SK-N-SH treated with all-trans-retinoic acid at 6 μM for 48 hours (cell line): ENCODE results near the gene RGN.

Experiments used
- ATAC-seq: fragments of 200-7000 bp; cut with Tn5 transposase; 3 replicates; pipeline ENCODE4 v1.9.1; 2020; ENCODE audit warnings: mild to moderate bottlenecking, moderate library complexity
- ARNTL ChIP-seq: fragments of 450-650 bp; formaldehyde crosslinking; IDR thresholded peaks from 2 replicates; pipeline ENCODE4 v1.5.0; 2020; ENCODE audit warnings: low read depth, mild to moderate bottlenecking, moderate library complexity, borderline replicate concordance
- BACH2 ChIP-seq: fragments of 250-450 bp; sonication (Bioruptor Pico); IDR thresholded peaks from 2 replicates; pipeline ENCODE4 v1.9.0; 2021; ENCODE audit warnings: mild to moderate bottlenecking, borderline replicate concordance
- CSDC2 ChIP-seq: fragments of 250-450 bp; sonication (Bioruptor Pico); IDR thresholded peaks from 2 replicates; pipeline ENCODE4 v1.5.0; 2020; ENCODE audit warnings: mild to moderate bottlenecking, moderate library complexity
- CSRNP3 ChIP-seq: fragments of 250-450 bp; sonication (Bioruptor Pico); IDR thresholded peaks from 2 replicates; pipeline ENCODE4 v1.5.1; 2021; ENCODE audit warnings: mild to moderate bottlenecking, moderate library complexity
- ESRRG ChIP-seq: fragments of 250-450 bp; sonication (Bioruptor Pico); IDR thresholded peaks from 2 replicates; pipeline ENCODE4 v1.6.1; 2021; ENCODE audit warnings: mild to moderate bottlenecking
- GLIS3 ChIP-seq: fragments of 250-450 bp; sonication (Bioruptor Pico); IDR thresholded peaks from 2 replicates; pipeline ENCODE4 v1.5.0; 2020; ENCODE audit warnings: mild to moderate bottlenecking, moderate library complexity
- ISL1 ChIP-seq: fragments of 250-450 bp; sonication (Bioruptor Pico); IDR thresholded peaks from 2 replicates; pipeline ENCODE4 v2.1.2; 2022; ENCODE audit warnings: mild to moderate bottlenecking, moderate library complexity
- OSR1 ChIP-seq: fragments of 250-450 bp; sonication (Bioruptor Pico); IDR thresholded peaks from 2 replicates; pipeline ENCODE4 v1.8.0; 2022; ENCODE audit warnings: moderate library complexity, mild to moderate bottlenecking, inconsistent platforms
- PATZ1 ChIP-seq: fragments of 250-450 bp; sonication (Bioruptor Pico); IDR thresholded peaks from 2 replicates; pipeline ENCODE4 v1.8.0; 2020; ENCODE audit warnings: mild to moderate bottlenecking, moderate library complexity, borderline replicate concordance
- RARB ChIP-seq: fragments of 250-450 bp; sonication (Bioruptor Pico); IDR thresholded peaks from 2 replicates; pipeline ENCODE4 v1.8.0; 2021; ENCODE audit warnings: mild to moderate bottlenecking, moderate library complexity
- SNAI2 ChIP-seq: fragments of 250-450 bp; sonication (Bioruptor Pico); IDR thresholded peaks from 2 replicates; pipeline ENCODE4 v1.5.0; 2020; ENCODE audit warnings: mild to moderate bottlenecking, moderate library complexity
- TCF4 ChIP-seq: fragments of 250-450 bp; sonication (Bioruptor Pico); IDR thresholded peaks from 2 replicates; pipeline ENCODE4 v1.8.0; 2021; ENCODE audit warnings: mild to moderate bottlenecking, moderate library complexity, borderline replicate concordance
- TOX ChIP-seq: fragments of 250-450 bp; sonication (Bioruptor Pico); IDR thresholded peaks from 2 replicates; pipeline ENCODE4 v1.8.0; 2021; ENCODE audit warnings: mild to moderate bottlenecking, moderate library complexity, borderline replicate concordance
- ZFP3 ChIP-seq: fragments of 250-450 bp; sonication (Bioruptor Pico); IDR thresholded peaks from 2 replicates; pipeline ENCODE4 v1.5.0; 2020; ENCODE audit warnings: mild to moderate bottlenecking, moderate library complexity
- ZFP30 ChIP-seq: fragments of 450-650 bp; formaldehyde crosslinking; IDR thresholded peaks from 2 replicates; pipeline ENCODE4 v1.5.0; 2022; ENCODE audit warnings: mild to moderate bottlenecking, moderate library complexity
- ZNF565 ChIP-seq: fragments of 450-650 bp; formaldehyde crosslinking; conservative IDR thresholded peaks from 2 replicates; pipeline ENCODE4 v1.5.0; 2020; ENCODE audit warnings: low read depth, mild to moderate bottlenecking, moderate library complexity
- ZNF70 ChIP-seq: fragments of 450-650 bp; formaldehyde crosslinking; IDR thresholded peaks from 2 replicates; pipeline ENCODE4 v1.5.0; 2020; ENCODE audit warnings: mild to moderate bottlenecking, moderate library complexity
- ZNF8 ChIP-seq: fragments of 450-650 bp; formaldehyde crosslinking; IDR thresholded peaks from 2 replicates; pipeline ENCODE4 v1.5.0; 2020; ENCODE audit warnings: mild to moderate bottlenecking, moderate library complexity
- TF ChIP-seq, protein P1 (sequence below): fragments of 250-450 bp; sonication (Bioruptor Pico); IDR thresholded peaks from 2 replicates; pipeline ENCODE4 v1.5.1; 2020; ENCODE audit warnings: low read depth, mild to moderate bottlenecking, moderate library complexity
- TF ChIP-seq, protein P2 (sequence below): fragments of 250-450 bp; sonication (Bioruptor Pico); IDR thresholded peaks from 2 replicates; pipeline ENCODE4 v1.8.0; 2021; ENCODE audit warnings: low read depth, mild to moderate bottlenecking, moderate library complexity, borderline replicate concordance
- TF ChIP-seq, protein P3 (sequence below): fragments of 250-450 bp; sonication (Bioruptor Pico); IDR thresholded peaks from 2 replicates; pipeline ENCODE4 v1.5.0; 2020; ENCODE audit warnings: mild to moderate bottlenecking, moderate library complexity

Gene RGN

DNA sequence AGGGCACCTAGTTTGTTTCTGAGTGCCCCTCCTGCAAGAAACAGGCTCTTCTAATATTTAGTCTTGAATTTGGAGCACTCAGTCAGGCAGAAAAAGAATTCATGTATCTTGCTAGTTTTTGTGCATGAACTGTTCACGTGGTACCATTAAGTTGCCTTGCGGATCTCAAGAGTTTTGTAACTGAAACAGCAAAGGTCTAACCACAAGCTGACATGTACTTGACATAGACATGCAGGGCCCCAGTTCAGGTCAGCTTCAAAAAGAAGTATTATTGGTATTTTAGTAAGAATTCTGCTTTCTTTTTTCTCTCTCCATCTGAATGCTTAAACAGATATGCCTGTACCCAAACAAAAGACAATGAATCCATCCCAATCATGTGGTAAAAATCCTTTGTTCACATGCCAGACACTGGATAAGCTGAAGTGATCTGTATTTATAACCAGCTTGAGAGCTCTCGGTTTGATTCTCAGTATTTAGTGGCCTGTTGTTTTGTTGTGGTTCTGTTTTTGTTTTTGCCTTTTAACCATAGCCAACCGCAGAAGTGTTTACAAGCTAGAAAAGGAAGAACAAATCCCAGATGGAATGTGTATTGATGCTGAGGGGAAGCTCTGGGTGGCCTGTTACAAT is 13.0 kb downstream of the RGN start:
- TF ChIP-seq, protein P1, sequence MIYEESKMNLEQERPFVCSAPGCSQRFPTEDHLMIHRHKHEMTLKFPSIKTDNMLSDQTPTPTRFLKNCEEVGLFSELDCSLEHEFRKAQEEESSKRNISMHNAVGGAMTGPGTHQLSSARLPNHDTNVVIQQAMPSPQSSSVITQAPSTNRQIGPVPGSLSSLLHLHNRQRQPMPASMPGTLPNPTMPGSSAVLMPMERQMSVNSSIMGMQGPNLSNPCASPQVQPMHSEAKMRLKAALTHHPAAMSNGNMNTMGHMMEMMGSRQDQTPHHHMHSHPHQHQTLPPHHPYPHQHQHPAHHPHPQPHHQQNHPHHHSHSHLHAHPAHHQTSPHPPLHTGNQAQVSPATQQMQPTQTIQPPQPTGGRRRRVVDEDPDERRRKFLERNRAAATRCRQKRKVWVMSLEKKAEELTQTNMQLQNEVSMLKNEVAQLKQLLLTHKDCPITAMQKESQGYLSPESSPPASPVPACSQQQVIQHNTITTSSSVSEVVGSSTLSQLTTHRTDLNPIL (CRISPR knock-in tag): no peak
- TF ChIP-seq GLIS3 (CRISPR knock-in tag) (no peak), OSR1 (no peak), CSRNP3 (CRISPR knock-in tag) (no peak), ARNTL (no peak), CSDC2 (no peak), ZNF8 (CRISPR knock-in tag) (no peak), BACH2 (CRISPR knock-in tag) (no peak), ESRRG (no peak), ISL1 (CRISPR knock-in tag) (no peak), ZFP30 (CRISPR knock-in tag) (no peak), ZNF565 (CRISPR knock-in tag) (no peak), SNAI2 (no peak), ZFP3 (CRISPR knock-in tag) (no peak), TCF4 (CRISPR knock-in tag) (no peak)
- TF ChIP-seq, protein P2, sequence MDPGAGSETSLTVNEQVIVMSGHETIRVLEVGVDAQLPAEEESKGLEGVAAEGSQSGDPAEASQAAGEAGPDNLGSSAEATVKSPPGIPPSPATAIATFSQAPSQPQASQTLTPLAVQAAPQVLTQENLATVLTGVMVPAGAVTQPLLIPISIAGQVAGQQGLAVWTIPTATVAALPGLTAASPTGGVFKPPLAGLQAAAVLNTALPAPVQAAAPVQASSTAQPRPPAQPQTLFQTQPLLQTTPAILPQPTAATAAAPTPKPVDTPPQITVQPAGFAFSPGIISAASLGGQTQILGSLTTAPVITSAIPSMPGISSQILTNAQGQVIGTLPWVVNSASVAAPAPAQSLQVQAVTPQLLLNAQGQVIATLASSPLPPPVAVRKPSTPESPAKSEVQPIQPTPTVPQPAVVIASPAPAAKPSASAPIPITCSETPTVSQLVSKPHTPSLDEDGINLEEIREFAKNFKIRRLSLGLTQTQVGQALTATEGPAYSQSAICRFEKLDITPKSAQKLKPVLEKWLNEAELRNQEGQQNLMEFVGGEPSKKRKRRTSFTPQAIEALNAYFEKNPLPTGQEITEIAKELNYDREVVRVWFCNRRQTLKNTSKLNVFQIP (CRISPR knock-in tag): no peak
- TF ChIP-seq, protein P3, sequence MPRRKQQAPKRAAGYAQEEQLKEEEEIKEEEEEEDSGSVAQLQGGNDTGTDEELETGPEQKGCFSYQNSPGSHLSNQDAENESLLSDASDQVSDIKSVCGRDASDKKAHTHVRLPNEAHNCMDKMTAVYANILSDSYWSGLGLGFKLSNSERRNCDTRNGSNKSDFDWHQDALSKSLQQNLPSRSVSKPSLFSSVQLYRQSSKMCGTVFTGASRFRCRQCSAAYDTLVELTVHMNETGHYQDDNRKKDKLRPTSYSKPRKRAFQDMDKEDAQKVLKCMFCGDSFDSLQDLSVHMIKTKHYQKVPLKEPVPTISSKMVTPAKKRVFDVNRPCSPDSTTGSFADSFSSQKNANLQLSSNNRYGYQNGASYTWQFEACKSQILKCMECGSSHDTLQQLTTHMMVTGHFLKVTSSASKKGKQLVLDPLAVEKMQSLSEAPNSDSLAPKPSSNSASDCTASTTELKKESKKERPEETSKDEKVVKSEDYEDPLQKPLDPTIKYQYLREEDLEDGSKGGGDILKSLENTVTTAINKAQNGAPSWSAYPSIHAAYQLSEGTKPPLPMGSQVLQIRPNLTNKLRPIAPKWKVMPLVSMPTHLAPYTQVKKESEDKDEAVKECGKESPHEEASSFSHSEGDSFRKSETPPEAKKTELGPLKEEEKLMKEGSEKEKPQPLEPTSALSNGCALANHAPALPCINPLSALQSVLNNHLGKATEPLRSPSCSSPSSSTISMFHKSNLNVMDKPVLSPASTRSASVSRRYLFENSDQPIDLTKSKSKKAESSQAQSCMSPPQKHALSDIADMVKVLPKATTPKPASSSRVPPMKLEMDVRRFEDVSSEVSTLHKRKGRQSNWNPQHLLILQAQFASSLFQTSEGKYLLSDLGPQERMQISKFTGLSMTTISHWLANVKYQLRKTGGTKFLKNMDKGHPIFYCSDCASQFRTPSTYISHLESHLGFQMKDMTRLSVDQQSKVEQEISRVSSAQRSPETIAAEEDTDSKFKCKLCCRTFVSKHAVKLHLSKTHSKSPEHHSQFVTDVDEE (CRISPR knock-in tag): no peak
- no peak for ATAC-seq

GRCh38 chrX:47093248-47093647 is 15.0 kb downstream of the RGN start:
- no peak for TF ChIP-seq ESRRG
- TF ChIP-seq SNAI2: no peak
- no peak for TF ChIP-seq ZNF70 (CRISPR knock-in tag)
- no peak for TF ChIP-seq GLIS3 (CRISPR knock-in tag)
- TF ChIP-seq, protein P1 (CRISPR knock-in tag): no peak
- TF ChIP-seq RARB (CRISPR knock-in tag): no peak
- TF ChIP-seq ISL1 (CRISPR knock-in tag): no peak
- TF ChIP-seq ZNF565 (CRISPR knock-in tag): no peak
- peak; percentile 55; the same call in 2 of the 3 replicates for ATAC-seq

GRCh38 chrX:47093860-47094259 is 15.6 kb downstream of the RGN start:
- ATAC-seq: no peak
- TF ChIP-seq ZNF8 (CRISPR knock-in tag) (no peak), ARNTL (no peak), ZFP3 (CRISPR knock-in tag) (no peak), RARB (CRISPR knock-in tag) (no peak), ZNF565 (CRISPR knock-in tag) (no peak), CSDC2 (no peak)
- TF ChIP-seq, all 23 proteins: peak for 0

DNA sequence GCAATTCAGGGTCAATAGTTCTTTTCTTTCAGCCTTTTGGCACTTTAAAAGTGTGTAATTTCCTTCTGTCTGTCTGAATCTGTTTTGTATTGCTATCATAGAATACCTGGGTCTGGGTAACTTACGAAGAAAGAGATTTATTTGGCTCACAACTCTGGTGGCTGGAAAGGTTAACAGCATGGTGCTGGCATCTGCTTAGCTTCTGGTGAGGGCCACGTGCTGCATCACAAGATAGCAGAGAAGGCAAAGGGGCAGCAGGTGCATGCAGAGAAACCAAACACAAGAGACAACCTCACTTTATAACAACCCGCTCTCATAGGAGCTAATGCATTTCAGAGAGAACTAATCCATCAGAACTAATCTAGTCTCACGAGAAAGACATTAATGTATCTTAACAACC is 18.8 kb downstream of the RGN start:
- ATAC-seq: no peak
- no peak for TF ChIP-seq ARNTL
- TF ChIP-seq ZFP30 (CRISPR knock-in tag): no peak
- TF ChIP-seq ESRRG: no peak
- TF ChIP-seq, protein P1 (CRISPR knock-in tag): no peak
- TF ChIP-seq CSDC2: no peak
- TF ChIP-seq ISL1 (CRISPR knock-in tag): no peak
- TF ChIP-seq TOX (CRISPR knock-in tag): no peak
- no peak for TF ChIP-seq RARB (CRISPR knock-in tag)
- TF ChIP-seq ZNF70 (CRISPR knock-in tag): no peak
- TF ChIP-seq OSR1: no peak
- no peak for TF ChIP-seq ZNF8 (CRISPR knock-in tag)
- no peak for TF ChIP-seq PATZ1 (CRISPR knock-in tag)
- no peak for TF ChIP-seq SNAI2
- TF ChIP-seq GLIS3 (CRISPR knock-in tag): no peak
